HEK293T (cell line): ENCODE results near the gene PHYH.

Experiments
- BHLHE40 ChIP-seq: fragments of 450-650 bp; IDR thresholded peaks from 2 replicates; pipeline ENCODE4 v1.6.1; 2016; ENCODE audit warnings: mild to moderate bottlenecking, moderate library complexity, borderline replicate concordance
- FOXM1 ChIP-seq: fragments of 450-650 bp; IDR thresholded peaks from 2 replicates; pipeline ENCODE4 v1.6.1; 2017; ENCODE audit warnings: mild to moderate bottlenecking, borderline replicate concordance
- HDGF ChIP-seq: fragments of 450-650 bp; IDR thresholded peaks from 2 replicates; pipeline ENCODE4 v1.6.1; 2017; ENCODE audit warnings: antibody characterized with exemption, borderline replicate concordance
- TARDBP ChIP-seq: fragments of 450-650 bp; IDR thresholded peaks from 2 replicates; pipeline ENCODE4 v1.6.1; 2016
- TF ChIP-seq, protein P1 (sequence below): fragments of 450-650 bp; IDR thresholded peaks from 2 replicates; pipeline ENCODE4 v1.6.1; 2016

GRCh38 chr10:13322615-13323148, 22.8 kb upstream of the PHYH start:
- TF ChIP-seq FOXM1: no peak
- no peak for TF ChIP-seq HDGF
- TF ChIP-seq, protein P1, sequence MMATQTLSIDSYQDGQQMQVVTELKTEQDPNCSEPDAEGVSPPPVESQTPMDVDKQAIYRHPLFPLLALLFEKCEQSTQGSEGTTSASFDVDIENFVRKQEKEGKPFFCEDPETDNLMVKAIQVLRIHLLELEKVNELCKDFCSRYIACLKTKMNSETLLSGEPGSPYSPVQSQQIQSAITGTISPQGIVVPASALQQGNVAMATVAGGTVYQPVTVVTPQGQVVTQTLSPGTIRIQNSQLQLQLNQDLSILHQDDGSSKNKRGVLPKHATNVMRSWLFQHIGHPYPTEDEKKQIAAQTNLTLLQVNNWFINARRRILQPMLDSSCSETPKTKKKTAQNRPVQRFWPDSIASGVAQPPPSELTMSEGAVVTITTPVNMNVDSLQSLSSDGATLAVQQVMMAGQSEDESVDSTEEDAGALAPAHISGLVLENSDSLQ: no peak
- TF ChIP-seq BHLHE40: no peak
- TF ChIP-seq TARDBP: no peak
